Fibroblast of lung (primary cell): ENCODE measurements around the gene CCDC57. TPM values are rescaled to one million over a fixed set of nuclear protein-coding genes. Genes with fewer than 3 reads are reported as not detected.

Experiments
- DNase-seq, 2 donors: peaks; one replicate each; pipeline versions ENCODE4 v3.0.0 to v3.0.0-alpha.2; 2010; ENCODE audit warnings: low read depth in 2 of 2
- H2AFZ ChIP-seq: 2 replicates; pipeline ENCODE4 v1.5.1; 2012; ENCODE audit warnings: low read length, control low read depth, inconsistent platforms
- H3K27ac ChIP-seq: 2 replicates; pipeline ENCODE4 v1.5.1; 2011; ENCODE audit warnings: low read length, control low read depth; ENCODE audit not compliant: insufficient read depth
- H3K27me3 ChIP-seq: 2 replicates; pipeline ENCODE4 v1.5.1; 2011; ENCODE audit warnings: mild to moderate bottlenecking, low read length; ENCODE audit not compliant: control insufficient read depth, insufficient read depth
- H3K36me3 ChIP-seq: 2 replicates; pipeline ENCODE4 v1.5.1; 2011; ENCODE audit warnings: low read length; ENCODE audit not compliant: control insufficient read depth, insufficient read depth
- H3K4me1 ChIP-seq: 2 replicates; pipeline ENCODE4 v1.5.1; 2011; ENCODE audit warnings: low read length; ENCODE audit not compliant: control insufficient read depth, insufficient read depth; ENCODE audit errors: extremely low read depth
- H3K4me2 ChIP-seq: 2 replicates; pipeline ENCODE4 v1.5.1; 2011; ENCODE audit warnings: low read length, control low read depth; ENCODE audit not compliant: insufficient read depth; ENCODE audit errors: extremely low read depth
- H3K4me3 ChIP-seq, 4 experiments: fragments of 200-600 bp in 1 of 4; sonication (generic) in 1 of 4; replicated peaks in 1 of 4; 2 replicates each; pipeline ENCODE4 v1.5.1; 2011 to 2016; ENCODE audit warnings: low read length in 4 of 4, low read depth in 3 of 4, mild to moderate bottlenecking in 3 of 4, control low read depth in 2 of 4, inconsistent platforms in 1 of 4, mixed read lengths in 1 of 4; ENCODE audit not compliant: insufficient read depth in 1 of 4; ENCODE audit errors: control extremely low read depth in 1 of 4
- H3K79me2 ChIP-seq: 2 replicates; pipeline ENCODE4 v1.5.1; 2012; ENCODE audit warnings: mild to moderate bottlenecking, low read length, inconsistent platforms; ENCODE audit not compliant: control insufficient read depth, insufficient read depth
- H3K9ac ChIP-seq: 2 replicates; pipeline ENCODE4 v1.5.1; 2011; ENCODE audit warnings: mild to moderate bottlenecking, low read length, control low read depth; ENCODE audit not compliant: insufficient read depth
- H3K9me3 ChIP-seq: 2 replicates; pipeline ENCODE4 v1.5.1; 2012; ENCODE audit warnings: low read depth, low read length; ENCODE audit not compliant: control insufficient read depth, insufficient read depth
- H4K20me1 ChIP-seq: 2 replicates; pipeline ENCODE4 v1.5.1; 2011; ENCODE audit warnings: low read length; ENCODE audit not compliant: control insufficient read depth, insufficient read depth; ENCODE audit errors: extremely low read depth
- EZH2 ChIP-seq: IDR thresholded peaks from 2 replicates; pipeline ENCODE4 v1.5.1; 2012; ENCODE audit warnings: low read length, control low read depth, mild to moderate bottlenecking; ENCODE audit errors: missing control alignments
- polyA plus RNA-seq, 2 donors: library from polyadenylated mRNA; depleted of rRNA in 1 of 2; stranded (reverse) in 1 of 2; unstranded in 1 of 2; fragments of >200 nt; gene quantifications; 2 replicates each; pipeline ENCODE4 v1.2.1, GENCODE V29; 2011 to 2012; ENCODE audit warnings: missing spikeins in 1 of 2
- total RNA-seq: library from RNA; depleted of rRNA; stranded (reverse); fragments of >200 nt; gene quantifications from 2 replicates; pipeline ENCODE4 v1.2.1, GENCODE V29; 2014
- TF ChIP-seq, protein P1 (sequence below), 2 donors: IDR thresholded peaks in 1 of 2; conservative IDR thresholded peaks in 1 of 2; 1 replicate in 1 of 2; 2 replicates in 1 of 2; pipeline ENCODE4 v1.5.1; 2011 to 2012; ENCODE audit warnings: low read length in 2 of 2, control low read depth in 1 of 2, inconsistent platforms in 1 of 2, low read depth in 1 of 2, mild to moderate bottlenecking in 1 of 2

CCDC57 gene
- total and polyA plus RNA-seq, 2 donors (not counting 1 experiment from before 2014, with no cell fraction given) = 7.1 to 10.1 TPM

DNA sequence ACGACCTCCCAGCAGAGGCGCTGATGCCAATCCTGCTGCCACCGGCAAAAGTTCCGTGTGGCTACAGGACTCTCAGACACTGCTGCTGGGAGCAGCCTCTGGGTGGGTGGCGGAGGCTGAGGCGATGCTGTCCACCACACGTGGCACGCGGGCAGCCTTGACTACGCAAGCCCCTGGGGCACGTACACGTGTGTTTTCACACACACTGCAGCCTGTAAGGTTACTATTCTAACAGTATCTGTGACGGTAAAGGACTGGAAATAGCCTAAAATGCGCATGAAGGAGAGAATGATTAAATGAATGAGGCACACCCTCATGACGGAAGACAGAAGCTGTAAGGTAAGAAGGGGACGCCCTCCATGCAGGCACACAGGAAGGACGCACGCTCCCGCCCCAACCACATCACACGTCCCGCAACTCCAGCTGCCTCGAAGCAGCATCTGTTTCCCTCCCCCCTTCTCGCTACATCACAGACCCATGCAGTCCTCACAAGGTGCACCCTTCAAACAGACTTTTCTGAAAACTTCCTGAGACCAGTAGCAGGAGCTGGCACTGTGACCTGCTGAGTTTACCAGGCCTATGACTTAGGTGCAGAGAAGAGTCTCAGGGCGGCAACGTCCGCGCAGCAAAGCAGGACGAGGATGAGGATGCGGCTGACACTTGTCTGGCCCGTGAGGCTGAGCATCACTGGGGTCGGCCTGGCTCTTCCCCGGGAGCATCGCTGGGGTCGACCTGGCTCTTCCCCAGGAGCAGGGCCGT lies 85.9 kb downstream of the CCDC57 start:
- Histone ChIP-seq H3K9me3 (no peaks in the 10 kb centered on the region), H3K27ac (no peak overlapping the region), H3K36me3 (no peaks in the 10 kb centered on the region), H2AFZ (no peak overlapping the region), H3K4me1 (no peaks in the 10 kb centered on the region), H3K27me3 (no peaks in the 10 kb centered on the region), H3K79me2 (no peaks in the 10 kb centered on the region), H3K4me3 (no peak overlapping the region), H3K4me2 (no peak overlapping the region), H3K9ac (no peak overlapping the region), H4K20me1 (no peaks in the 10 kb centered on the region)
- no peak for TF ChIP-seq EZH2
- TF ChIP-seq, protein P1, sequence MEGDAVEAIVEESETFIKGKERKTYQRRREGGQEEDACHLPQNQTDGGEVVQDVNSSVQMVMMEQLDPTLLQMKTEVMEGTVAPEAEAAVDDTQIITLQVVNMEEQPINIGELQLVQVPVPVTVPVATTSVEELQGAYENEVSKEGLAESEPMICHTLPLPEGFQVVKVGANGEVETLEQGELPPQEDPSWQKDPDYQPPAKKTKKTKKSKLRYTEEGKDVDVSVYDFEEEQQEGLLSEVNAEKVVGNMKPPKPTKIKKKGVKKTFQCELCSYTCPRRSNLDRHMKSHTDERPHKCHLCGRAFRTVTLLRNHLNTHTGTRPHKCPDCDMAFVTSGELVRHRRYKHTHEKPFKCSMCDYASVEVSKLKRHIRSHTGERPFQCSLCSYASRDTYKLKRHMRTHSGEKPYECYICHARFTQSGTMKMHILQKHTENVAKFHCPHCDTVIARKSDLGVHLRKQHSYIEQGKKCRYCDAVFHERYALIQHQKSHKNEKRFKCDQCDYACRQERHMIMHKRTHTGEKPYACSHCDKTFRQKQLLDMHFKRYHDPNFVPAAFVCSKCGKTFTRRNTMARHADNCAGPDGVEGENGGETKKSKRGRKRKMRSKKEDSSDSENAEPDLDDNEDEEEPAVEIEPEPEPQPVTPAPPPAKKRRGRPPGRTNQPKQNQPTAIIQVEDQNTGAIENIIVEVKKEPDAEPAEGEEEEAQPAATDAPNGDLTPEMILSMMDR (conservative IDR thresholded peaks at IDR 0.05 in 1 of 2, IDR thresholded peaks at IDR 0.05 in 1 of 2; ENCODE audit: low read depth in 1 of 2, low read length in 2 of 2) = no peak
- DNase-seq = no peak

DNA sequence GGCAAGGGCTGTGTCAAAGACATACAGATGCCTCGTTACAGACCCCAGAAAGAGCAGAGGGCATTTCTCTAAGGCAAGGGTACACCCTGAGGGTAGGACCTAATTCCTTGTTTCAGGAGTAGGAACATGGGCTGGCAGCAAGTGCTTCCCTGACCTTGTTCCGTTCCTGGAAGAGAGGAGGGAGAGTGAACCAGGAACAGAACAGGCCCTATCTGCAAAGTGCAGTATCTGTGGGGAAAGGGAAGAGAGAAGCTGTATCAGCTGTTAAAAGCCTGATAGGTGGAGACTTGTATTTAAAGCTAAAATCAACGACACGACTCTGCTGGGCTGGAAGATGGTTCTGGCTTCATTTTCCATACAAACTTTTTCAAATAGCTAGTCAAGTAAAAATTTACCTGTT lies 88.5 kb downstream of the CCDC57 start:
- DNase-seq = no peak
- no peak for TF ChIP-seq EZH2
- TF ChIP-seq, protein P1 (conservative IDR thresholded peaks at IDR 0.05 in 1 of 2, IDR thresholded peaks at IDR 0.05 in 1 of 2; ENCODE audit: low read depth in 1 of 2, low read length in 2 of 2) = no peak
- Histone ChIP-seq H4K20me1 (no peaks in the 10 kb centered on the region), H3K27ac (no peak overlapping the region), H3K4me3 (no peak overlapping the region), H3K36me3 (no peaks in the 10 kb centered on the region), H3K27me3 (no peaks in the 10 kb centered on the region), H3K9me3 (no peaks in the 10 kb centered on the region), H3K4me2 (no peak overlapping the region), H3K9ac (no peak overlapping the region), H2AFZ (no peak overlapping the region), H3K79me2 (no peaks in the 10 kb centered on the region), H3K4me1 (no peaks in the 10 kb centered on the region)

DNA sequence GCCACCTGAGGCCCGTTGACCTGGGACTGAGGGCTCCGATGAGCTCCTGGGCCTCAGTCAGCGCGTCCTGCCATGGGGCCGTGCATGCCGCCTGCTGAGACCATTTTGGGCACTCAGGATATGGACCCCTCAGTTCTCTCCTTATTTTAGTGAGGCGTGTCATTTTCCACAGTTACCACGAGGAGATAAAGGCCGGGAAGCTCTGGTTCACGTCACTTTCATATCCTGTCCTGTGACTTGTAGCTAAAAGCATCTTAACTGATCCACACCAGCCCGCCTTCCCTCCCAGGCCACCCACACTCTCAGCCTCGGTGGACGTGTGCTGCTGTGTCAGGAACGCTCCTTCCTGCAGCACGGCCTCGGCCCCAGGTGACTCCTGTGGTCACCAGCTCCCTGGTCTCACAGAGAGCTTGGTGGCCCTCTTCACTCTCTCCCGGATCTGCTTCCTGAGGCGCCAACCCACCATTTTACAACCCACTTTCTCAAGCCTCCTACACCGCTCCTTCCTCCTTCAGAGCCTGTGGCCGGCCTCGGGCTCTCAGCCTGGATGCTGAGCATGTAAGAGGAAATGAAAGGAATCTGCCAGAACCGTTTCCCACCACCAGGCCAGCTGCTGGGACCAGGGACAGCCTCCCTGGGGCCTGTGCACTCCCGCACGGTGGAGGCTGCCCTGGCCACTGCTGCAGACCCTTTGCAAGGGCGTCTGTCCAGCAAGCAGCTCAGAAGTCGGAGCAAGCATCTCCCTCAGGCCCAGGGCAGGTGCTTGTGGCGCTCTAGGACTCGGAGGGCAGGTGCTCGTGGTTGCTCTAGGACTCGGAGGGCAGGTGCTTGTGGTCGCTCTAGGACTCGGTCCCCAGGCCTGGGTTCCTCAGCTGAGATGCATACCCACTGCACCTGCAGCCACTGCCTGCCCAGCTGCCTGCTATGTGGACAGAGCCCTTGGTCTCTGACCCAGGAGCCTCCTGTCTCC lies 90.7 kb downstream of the CCDC57 start:
- Histone ChIP-seq H4K20me1 (no peaks in the 10 kb centered on the region), H3K9me3 (no peaks in the 10 kb centered on the region), H3K79me2 (no peaks in the 10 kb centered on the region), H3K9ac (no peak overlapping the region), H3K27ac (no peak overlapping the region), H3K4me1 (no peaks in the 10 kb centered on the region), H3K27me3 (no peaks in the 10 kb centered on the region), H2AFZ (no peak overlapping the region), H3K36me3 (no peaks in the 10 kb centered on the region), H3K4me2 (no peak overlapping the region), H3K4me3 (no peak overlapping the region)
- no peak for DNase-seq
- no peak for TF ChIP-seq EZH2
- TF ChIP-seq, protein P1 (conservative IDR thresholded peaks at IDR 0.05 in 1 of 2, IDR thresholded peaks at IDR 0.05 in 1 of 2; ENCODE audit: low read depth in 1 of 2, low read length in 2 of 2) = no peak
